Endothelial cell of hepatic sinusoid (primary cell): ENCODE results near the gene STK17A.

Experiments
- in situ Hi-C: cut with HindIII; loops from 2 replicates; pipeline ENCODE4 v1.10.0; 2017; ENCODE audit warnings: low sequenced_read_pairs

STK17A gene

DNA sequence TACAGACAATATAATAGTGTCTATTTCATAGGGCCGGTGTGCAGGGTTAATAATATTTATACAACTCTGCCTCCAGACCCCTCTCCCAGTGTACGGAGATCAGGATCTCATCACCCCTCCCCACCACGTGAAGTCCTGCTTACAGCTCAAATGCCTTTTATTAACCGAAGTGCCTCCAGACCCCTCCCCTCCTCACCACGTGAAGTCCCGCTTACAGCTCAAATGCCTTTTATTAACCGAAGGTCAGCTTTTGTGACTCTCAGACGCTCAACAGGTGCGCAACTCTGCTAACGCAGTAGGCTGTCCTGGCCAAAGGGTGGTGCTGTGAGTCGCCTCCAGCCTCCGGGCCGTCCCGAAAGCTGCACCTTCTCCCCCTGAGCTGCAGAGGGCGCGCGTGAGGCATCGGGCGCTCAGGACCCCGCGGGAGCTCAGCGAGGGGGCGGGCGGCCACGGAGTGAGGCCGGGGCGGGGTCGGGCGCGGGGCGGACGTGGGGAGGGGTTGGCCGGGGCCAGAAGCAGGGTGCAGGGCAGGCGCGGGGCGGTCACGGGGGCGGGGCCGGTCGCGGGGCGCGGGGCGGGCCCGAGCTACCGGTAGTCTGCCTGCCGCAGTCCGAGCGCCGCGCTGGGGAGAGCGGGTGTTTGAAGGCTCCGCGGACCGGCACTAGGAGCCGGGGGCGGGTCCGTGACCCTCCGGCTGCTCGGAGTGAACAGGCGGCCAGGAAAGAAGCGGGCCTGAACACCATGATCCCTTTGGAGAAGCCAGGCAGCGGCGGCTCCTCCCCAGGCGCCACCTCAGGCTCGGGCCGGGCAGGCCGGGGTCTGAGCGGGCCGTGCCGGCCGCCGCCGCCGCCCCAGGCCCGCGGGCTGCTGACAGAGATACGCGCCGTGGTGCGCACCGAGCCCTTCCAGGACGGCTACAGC lies at the start of gene STK17A:
Gene STK17A, plus strand, starts transcription at position 606 of the 921 bp plus-strand sequence. Its CDS starts 136 bp downstream, at position 742.
- in situ Hi-C loops: no loop called here

DNA sequence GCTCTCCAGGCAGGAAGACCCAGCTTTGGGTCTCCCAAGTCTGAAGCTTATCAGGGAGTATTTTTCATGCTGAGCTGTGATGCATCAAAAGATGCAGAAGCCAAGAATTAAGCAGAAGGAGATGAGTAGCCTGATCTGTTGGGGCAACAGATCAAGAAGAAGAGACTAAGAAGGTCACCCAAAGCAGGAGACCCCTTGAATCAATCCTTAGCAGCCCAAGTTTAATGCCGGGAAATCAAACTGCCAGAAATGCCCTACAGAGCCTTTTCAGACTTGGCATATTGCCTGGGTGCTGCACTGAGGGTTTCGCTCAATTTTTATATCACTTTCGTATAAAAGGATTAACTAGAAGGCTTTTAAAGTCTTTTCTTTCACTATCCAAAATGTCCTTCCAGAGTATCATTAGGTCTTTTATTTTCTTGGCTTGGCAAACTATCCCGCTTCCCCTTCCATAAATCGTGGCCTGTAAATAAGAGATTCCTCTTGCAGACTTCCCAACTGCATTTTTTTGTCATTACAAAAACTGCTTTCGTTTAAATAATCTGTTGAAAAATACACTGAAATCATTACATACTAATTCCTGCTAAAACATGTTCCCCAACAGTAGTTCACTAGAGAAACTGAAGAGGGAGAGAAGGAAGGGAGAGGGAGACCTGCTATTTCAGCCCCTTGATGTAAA lies 49.0 kb upstream of the STK17A start:
- in situ Hi-C loops: no loop called here

DNA sequence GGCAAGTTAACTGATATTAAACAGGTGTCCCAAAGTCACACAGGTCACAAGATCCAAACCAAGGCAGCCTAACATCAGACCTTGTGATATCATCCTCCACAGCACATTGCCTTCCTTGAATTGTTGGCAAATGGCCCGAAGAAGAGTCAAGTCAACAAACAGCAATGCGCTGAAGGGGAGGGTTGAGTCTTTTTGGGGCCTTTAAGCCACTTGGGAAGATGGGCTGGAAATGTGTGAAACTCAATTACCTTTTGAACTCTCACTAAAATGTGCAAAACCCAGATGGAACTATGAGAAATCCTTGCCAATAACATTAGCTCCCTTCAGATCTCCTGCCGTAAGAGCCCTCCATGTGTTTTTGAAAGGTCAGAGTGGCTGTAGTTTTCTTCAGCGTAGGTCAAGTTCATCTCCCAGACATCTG lies 47.9 kb upstream of the STK17A start:
- in situ Hi-C loops: no loop called here

DNA sequence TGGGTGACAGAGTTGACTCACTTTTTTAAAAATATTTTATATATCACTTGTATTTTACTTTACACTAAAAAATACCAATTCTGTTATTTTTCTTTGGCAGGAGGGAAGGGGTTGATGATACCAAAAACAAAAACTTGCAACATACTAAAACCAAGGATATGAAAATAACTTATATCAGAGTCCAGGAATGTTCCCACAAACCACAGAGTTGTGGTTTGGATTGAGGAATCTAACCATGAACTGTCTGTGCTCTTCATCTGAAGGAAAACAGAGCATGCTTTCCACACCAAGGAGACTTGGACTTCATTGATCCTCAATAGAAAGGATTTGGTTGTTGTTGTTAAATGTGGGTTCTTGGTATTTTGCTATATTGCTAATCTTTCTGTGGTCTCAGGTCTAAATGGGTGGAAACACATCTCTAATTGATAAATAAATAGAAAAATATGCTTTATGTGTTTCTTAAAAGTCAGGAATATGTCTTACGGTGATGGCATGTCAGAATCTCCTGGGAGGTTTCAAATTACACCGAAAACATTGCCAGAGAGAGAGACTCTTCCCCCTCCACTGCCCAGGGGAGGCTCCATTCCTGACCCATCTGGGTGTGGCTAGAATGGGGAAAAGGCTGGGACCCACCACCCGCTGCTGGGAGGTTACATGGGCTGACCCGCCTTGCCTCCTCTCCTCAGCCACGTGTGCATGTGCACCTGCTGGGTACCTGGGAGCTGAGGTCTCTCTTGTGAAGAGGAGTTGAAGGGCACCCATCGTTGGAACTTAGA lies 46.9 kb upstream of the STK17A start:
- in situ Hi-C loops: no loop called here

DNA sequence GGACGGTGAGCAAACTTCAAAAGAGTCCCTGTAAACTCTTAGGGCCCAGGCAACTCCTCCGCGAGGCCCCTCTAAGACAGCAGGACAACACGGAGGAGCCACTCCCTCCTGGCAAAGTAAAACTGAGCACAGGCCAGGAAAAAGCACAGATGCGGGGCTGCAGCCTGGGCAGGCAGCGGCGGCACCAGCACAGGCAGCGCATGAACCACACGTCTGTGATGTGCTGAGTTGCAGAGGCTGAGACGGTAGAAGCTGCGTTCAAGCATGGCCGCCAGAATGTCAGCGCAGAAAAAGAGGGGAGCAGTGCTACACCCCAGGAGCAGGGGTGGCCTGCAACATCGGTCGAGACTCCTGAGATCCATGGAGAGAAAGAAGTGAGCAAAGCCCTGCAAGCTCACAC lies 46.1 kb upstream of the STK17A start:
- in situ Hi-C loops: no loop called here

DNA sequence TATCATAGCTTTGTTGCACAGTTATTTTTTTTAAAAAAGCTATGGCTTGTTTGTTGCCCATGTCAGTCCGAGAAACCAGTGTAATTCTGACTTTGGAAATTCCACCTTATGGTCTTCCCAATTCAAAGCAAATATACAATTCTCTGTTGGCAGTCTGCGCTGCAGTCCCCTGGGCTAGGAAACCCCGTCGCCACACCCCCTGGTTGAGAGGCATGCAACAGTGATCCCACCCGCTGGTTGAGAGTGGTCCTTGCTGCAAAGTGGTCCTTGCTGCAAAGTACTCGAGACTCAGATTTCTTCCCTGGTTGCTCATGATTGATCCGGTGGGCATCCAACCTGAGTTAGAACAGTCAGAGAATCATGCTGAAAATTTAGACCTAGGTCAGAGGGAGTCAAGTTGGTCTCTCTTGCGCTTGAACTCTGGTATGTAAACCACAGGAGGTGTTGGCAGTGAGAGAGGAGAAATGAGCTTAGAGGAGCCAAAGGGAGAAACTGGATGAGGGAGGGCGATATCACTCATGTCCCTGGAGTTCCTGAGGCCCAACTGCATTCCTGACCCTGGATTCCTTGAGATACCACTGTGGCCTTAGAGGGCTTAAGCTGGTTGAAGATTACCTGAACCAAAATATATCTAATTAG lies 45.0 kb upstream of the STK17A start:
- in situ Hi-C loops: no loop called here

DNA sequence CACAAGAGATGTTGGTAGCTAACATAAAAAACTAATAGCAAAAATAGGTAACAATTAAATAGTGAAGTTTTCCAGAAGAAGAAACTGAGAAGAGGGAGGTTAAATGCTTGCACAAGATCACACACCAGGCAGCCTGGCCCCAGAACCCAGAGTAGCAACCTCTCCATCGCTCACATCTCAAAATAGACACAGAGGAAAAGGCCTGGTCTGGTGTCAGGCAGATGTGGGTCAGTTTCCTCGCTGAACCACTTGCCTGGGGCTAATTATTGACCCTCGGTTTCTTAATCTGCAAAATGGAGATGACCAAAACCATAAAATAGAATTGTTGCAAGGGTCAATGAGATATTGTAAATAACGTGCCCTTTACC lies 44.5 kb upstream of the STK17A start:
- in situ Hi-C loops: no loop called here

DNA sequence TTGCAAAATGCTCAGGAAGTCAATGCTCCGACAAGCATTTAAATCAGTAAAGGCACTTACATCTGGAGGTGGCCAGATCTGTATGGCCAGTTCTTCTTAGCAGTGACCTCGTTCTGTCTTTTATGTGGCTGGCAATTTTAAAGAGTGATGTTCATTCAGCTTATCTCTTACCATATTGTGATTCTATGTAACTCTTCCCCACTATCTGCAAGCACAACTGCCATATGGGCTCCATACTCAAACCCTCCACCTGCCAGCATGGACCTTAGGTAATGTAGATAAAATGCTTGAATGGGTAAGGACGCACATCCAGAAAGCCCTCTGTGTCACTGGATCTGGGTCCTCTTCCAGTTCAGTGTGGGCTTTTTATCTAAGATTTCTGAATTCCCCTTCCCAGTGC lies 42.4 kb upstream of the STK17A start:
- in situ Hi-C loops: no loop called here

DNA sequence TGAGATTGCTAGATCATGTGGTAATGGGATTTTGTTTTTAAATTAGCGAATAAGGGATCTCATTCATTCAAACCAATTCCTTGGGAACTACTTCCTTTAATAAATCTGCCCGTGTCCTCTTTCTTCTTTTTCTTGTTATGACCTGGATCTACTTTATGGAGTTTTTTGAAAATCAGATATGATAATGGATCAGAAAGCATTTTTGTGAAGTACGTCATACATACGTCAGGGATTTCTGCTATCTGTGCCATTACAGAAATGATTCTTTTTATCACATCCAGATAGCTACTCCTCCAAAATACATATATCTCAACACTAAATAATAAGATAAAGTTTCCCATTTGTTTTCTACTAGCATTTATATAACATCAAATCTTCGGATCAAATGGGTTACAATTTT lies 40.2 kb upstream of the STK17A start:
- in situ Hi-C loops: no loop called here

DNA sequence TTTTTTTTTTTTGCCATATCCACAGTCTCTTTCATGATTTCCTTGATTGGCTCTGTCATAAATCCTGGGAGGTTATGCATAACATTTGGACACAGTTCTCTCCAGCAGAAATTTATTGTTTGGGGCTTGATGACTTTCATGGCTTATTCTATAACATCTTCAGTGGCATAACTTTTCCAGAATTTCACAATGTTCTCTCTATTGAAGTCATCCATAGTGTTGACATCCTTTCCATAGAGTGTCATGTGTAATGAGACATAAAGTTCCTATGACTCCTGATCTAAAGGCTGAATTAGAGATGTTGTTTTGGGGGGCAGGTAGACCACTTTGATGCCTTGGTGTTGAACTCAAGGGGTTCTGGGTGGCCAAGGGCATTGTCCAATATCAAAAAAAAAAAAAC lies 36.7 kb upstream of the STK17A start:
- in situ Hi-C loops: loop anchor here (5.0 kb wide), 1 partner anchor 54 kb away; no protein-coding TSS in a partner anchor

DNA sequence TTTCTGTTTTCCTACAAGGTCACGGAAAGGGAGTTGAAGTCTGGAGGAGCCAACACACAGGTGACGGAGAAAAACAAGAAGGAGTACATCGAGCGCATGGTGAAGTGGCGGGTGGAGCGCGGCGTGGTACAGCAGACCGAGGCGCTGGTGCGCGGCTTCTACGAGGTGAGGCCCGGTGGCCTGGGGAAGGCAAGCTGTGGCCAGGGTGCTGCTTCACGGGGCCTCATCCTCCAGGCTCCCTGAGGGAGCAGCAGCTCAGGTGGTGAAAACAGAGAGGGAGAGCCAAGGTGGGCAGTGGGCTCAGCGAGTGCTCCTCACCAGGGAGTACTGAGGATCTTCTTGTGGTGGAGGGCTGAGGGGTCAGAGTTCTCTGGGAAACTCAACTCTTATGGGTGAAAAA lies 32.5 kb upstream of the STK17A start:
- in situ Hi-C loops: loop anchor here (25.0 kb wide), 2 partner anchors 287 to 387 kb away; partner anchors contain the start of gene UBE2D4

DNA sequence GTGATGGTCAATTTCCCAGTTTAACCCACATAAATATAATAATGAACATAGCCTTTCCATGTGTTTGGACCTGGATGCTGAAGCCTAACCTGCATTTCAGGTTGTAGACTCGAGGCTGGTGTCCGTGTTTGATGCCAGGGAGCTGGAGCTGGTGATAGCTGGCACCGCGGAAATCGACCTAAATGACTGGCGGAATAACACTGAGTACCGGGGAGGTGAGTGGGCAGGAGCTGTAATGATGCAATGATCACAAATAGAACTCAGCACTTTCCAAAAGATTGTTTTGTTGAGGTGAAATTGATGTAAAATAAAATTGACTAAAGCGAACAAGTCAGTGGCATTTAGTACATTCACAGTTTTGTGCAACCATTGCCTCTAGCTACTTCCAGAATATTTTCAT lies 30.8 kb upstream of the STK17A start:
- in situ Hi-C loops: loop anchor here (25.0 kb wide), 2 partner anchors 285 to 385 kb away; partner anchors contain the start of gene UBE2D4

DNA sequence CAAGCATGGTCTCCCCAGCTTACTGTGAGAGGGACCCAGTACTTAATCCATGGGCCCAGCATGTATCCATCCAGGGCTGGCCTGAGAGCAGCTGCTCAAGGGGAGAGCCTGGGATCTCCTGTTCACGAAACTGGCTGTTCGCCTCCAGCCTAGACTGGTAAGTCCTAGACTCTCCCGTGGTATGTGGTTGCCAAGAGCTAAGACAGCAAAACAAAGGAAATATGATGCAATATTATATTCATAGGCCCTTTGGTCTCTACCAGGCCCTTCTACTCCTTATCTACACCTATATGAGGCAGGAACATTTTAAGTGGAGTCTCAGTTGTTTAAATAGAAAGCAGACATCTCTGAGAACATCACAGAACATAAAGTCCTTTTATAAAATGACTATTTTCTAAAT lies 28.9 kb upstream of the STK17A start:
- in situ Hi-C loops: loop anchor here (25.0 kb wide), 2 partner anchors 283 to 383 kb away; partner anchors contain the start of gene UBE2D4

DNA sequence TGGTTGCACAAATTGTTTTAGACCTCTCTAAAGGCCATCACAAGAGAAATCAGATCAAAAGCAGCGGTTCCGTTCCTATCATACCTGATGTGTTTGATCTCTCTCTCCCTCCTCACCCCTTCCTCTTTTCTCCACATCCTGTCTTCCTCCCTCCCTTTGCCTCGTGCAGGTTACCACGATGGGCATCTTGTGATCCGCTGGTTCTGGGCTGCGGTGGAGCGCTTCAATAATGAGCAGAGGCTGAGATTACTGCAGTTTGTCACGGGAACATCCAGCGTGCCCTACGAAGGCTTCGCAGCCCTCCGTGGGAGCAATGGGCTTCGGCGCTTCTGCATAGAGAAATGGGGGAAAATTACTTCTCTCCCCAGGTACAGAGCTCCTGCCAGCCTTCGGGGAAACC lies 28.5 kb upstream of the STK17A start:
- in situ Hi-C loops: loop anchor here (25.0 kb wide), 2 partner anchors 283 to 383 kb away; partner anchors contain the start of gene UBE2D4

DNA sequence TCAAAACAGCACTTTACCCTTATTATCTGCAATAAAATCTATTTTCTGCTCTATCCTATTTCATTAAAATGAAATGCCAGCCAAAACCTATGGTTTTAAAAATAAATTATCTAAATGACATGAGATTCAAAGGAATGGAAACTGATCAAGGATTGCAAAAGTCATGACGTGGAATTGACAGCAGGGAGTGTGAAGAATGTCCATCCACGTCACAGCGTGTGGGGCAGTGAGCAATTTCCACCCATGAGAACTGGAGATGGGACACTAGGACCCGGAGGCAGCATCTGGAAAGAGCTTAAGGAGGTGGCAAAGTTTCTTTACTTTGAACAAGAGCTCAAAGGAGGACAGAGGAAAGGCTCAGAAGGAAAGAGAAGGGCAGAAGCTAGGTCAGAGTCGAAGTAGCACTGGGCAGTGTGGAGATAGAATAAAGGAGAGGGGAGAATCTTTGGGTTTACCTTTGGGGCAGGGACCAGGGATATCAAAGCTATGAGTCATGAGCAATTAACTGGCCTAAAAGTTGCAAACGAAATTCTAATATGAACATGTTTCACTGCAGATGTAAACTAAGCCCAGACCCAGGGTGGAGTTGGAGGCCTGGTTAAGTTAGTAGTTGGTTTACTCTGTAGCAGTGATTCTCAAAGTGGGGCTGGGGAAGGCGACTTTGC lies 24.9 kb upstream of the STK17A start:
- in situ Hi-C loops: loop anchor here (25.0 kb wide), 2 partner anchors 279 to 379 kb away; partner anchors contain the start of gene UBE2D4

DNA sequence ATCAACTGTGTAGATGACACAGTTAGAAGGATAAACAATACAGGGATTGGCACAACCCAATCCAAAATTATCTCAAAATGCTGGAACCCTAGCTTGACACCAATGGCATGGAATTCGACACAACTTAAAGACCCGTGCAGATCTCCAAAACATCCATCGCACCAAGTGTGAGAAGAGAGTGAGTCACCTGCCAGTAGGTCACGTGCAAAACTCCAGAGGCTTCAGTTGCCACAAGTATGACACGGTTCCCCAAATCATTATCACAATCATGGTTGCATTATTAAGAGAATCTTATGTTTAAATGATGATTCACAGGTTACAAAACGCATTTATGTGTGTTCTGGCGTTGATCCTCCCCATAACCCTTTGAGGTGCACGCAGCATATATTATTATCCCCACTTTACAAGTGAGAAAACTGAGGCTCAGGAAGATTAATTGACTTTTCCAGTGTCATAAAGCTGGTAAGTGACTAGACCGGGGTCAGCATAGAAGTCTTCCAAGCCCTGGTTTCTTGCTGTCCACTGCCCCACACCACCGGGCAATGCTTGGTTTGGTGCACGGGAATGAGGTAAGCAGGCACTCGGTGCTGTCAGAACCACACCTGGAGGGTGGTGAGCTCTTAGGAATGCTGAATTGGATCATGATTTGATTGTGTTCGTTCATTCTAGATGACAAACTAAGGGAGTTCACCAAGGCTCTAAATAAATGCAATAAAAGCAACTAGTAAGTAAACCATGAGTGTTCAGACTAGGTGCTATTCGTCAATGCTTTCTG lies 23.6 kb upstream of the STK17A start:
- in situ Hi-C loops: loop anchor here (25.0 kb wide), 2 partner anchors 278 to 378 kb away; partner anchors contain the start of gene UBE2D4

DNA sequence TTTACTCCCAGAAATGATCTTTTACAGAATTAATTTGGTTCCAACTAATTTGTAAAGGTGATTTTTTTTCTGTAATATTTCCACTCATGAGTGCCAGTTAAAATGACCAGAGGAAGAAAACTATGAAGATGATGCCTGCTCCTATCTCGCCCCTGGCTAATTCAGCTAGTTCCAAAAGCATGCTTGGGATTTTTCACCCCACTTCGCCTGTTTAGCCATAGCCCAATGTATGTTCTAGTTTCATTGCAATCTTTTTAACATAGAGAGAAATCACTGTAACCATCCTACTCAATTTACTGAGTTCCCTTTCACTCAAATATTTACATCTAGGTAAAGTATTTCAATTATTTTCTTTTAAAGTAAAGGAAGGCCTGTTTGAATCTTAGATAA lies 23.0 kb upstream of the STK17A start:
- in situ Hi-C loops: loop anchor here (25.0 kb wide), 2 partner anchors 277 to 377 kb away; partner anchors contain the start of gene UBE2D4

DNA sequence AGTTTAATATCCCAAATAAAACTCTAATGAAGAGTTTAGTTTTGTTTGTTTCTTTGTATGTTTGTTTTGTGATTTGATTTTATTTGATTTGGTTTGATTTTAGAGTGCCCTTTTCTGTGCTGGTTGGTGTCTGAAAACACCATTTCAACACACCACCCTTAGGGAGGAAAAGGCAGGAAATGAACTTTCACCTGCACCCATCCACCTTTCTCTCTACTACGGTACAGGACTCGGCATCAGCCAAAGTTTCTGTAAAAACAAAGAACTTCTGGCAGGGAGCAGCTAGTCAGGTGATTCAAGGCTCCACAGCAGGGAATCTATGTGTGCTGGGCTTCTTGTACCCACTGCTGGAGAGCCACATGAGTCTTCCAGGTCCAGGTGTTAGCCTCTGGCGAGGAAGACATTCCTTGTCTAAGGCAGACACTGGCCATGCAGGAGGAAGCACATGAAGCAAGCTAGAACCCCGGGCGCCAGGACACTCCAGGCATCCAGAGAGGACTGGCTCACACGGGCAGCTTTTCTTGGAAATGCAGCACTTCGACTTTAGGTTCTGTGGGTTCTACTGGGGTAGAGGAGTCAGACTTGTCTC lies 22.1 kb upstream of the STK17A start:
- in situ Hi-C loops: loop anchor here (25.0 kb wide), 2 partner anchors 276 to 376 kb away; partner anchors contain the start of gene UBE2D4
